ENCODE data around the gene KLF5.

Gene KLF5

DNA sequence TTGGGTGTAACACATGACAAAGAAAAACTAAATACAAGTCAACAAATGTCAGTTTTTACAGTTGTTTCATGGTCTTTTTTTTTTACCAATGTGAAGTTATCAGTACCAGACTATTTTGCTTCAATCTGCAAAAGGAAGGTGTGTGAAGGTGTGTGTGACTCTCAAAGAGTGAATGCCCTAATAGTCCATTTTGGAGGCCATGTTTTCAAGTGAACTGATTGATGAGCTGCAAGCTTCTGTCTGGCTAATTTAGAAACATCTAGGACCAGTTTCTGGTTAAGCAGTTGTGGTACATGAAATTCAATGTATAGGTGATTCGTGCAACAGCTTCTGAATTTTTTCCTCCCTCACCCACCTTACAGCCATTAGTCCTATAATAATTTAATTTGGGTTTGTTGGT is 16.1 kb downstream of the KLF5 start:
- no peaks in the 10 kb centered on the region for H4K20me1 ChIP-seq (ENCODE audit: insufficient read depth, low read length, poor library complexity, severe bottlenecking)
- no peak for TF ChIP-seq EZH2phosphoT487 (IDR thresholded peaks at IDR 0.05; ENCODE audit: borderline replicate concordance)
- TF ChIP-seq, protein P1, sequence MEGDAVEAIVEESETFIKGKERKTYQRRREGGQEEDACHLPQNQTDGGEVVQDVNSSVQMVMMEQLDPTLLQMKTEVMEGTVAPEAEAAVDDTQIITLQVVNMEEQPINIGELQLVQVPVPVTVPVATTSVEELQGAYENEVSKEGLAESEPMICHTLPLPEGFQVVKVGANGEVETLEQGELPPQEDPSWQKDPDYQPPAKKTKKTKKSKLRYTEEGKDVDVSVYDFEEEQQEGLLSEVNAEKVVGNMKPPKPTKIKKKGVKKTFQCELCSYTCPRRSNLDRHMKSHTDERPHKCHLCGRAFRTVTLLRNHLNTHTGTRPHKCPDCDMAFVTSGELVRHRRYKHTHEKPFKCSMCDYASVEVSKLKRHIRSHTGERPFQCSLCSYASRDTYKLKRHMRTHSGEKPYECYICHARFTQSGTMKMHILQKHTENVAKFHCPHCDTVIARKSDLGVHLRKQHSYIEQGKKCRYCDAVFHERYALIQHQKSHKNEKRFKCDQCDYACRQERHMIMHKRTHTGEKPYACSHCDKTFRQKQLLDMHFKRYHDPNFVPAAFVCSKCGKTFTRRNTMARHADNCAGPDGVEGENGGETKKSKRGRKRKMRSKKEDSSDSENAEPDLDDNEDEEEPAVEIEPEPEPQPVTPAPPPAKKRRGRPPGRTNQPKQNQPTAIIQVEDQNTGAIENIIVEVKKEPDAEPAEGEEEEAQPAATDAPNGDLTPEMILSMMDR (conservative IDR thresholded peaks at IDR 0.05; ENCODE audit: low read length): no peak
- no peaks in the 10 kb centered on the region for H3K9me3 ChIP-seq (ENCODE audit: insufficient read depth, low read depth, low read length)
- H3K79me2 ChIP-seq (ENCODE audit: insufficient read depth, low read length): no peaks in the 10 kb centered on the region
- H3F3A ChIP-seq (ENCODE audit: low read depth): no peaks in the 10 kb centered on the region
- no peak overlapping the region for H2AFZ ChIP-seq (ENCODE audit: low read length)
- H3K4me3 ChIP-seq (ENCODE audit: low read length, poor library complexity, severe bottlenecking): no peak overlapping the region
- no peaks in the 10 kb centered on the region for H3K27me3 ChIP-seq (ENCODE audit: insufficient read depth, low read length, poor library complexity, severe bottlenecking)
- no peaks in the 10 kb centered on the region for H3K9me2 ChIP-seq (replicated peaks; ENCODE audit: low read depth, low read length)
- no peak overlapping the region for H3K9ac ChIP-seq (ENCODE audit: low read depth, low read length, poor library complexity, severe bottlenecking)
- H3K4me2 ChIP-seq (ENCODE audit: low read depth, low read length, poor library complexity, severe bottlenecking): no peak overlapping the region
- no peaks in the 10 kb centered on the region for H3K36me3 ChIP-seq (ENCODE audit: insufficient read depth, low read length)
- H3K4me1 ChIP-seq (ENCODE audit: insufficient read depth, low read length, poor library complexity, severe bottlenecking): no peaks in the 10 kb centered on the region

DNA sequence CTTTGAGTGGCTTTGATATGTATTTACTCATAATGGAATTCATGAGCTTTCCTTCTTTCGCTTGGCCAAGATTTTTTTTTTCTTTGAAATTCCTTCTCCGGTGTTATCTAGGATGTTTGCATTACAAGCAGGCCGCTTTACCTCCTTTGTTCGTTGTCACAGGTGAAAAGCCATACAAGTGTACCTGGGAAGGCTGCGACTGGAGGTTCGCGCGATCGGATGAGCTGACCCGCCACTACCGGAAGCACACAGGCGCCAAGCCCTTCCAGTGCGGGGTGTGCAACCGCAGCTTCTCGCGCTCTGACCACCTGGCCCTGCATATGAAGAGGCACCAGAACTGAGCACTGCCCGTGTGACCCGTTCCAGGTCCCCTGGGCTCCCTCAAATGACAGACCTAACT is 16.7 kb downstream of the KLF5 start:
- Histone ChIP-seq H3F3A (ENCODE audit: low read depth) (no peaks in the 10 kb centered on the region), H4K20me1 (ENCODE audit: insufficient read depth, low read length, poor library complexity, severe bottlenecking) (no peaks in the 10 kb centered on the region), H2AFZ (ENCODE audit: low read length) (no peak overlapping the region), H3K9ac (ENCODE audit: low read depth, low read length, poor library complexity, severe bottlenecking) (no peak overlapping the region), H3K9me3 (ENCODE audit: insufficient read depth, low read depth, low read length) (no peaks in the 10 kb centered on the region), H3K4me3 (ENCODE audit: low read length, poor library complexity, severe bottlenecking) (no peak overlapping the region), H3K27me3 (ENCODE audit: insufficient read depth, low read length, poor library complexity, severe bottlenecking) (no peaks in the 10 kb centered on the region), H3K9me2 (replicated peaks; ENCODE audit: low read depth, low read length) (no peaks in the 10 kb centered on the region), H3K79me2 (ENCODE audit: insufficient read depth, low read length) (no peaks in the 10 kb centered on the region), H3K4me2 (ENCODE audit: low read depth, low read length, poor library complexity, severe bottlenecking) (no peak overlapping the region), H3K36me3 (ENCODE audit: insufficient read depth, low read length) (no peaks in the 10 kb centered on the region), H3K4me1 (ENCODE audit: insufficient read depth, low read length, poor library complexity, severe bottlenecking) (no peaks in the 10 kb centered on the region)
- TF ChIP-seq, protein P1 (conservative IDR thresholded peaks at IDR 0.05; ENCODE audit: low read length): no peak
- no peak for TF ChIP-seq EZH2phosphoT487 (IDR thresholded peaks at IDR 0.05; ENCODE audit: borderline replicate concordance)

DNA sequence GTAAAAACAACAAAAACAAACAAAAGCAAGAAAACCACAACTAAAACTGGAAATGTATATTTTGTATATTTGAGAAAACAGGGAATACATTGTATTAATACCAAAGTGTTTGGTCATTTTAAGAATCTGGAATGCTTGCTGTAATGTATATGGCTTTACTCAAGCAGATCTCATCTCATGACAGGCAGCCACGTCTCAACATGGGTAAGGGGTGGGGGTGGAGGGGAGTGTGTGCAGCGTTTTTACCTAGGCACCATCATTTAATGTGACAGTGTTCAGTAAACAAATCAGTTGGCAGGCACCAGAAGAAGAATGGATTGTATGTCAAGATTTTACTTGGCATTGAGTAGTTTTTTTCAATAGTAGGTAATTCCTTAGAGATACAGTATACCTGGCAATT is 17.1 kb downstream of the KLF5 start:
- no peak overlapping the region for H3K4me3 ChIP-seq (ENCODE audit: low read length, poor library complexity, severe bottlenecking)
- no peaks in the 10 kb centered on the region for H3K27me3 ChIP-seq (ENCODE audit: insufficient read depth, low read length, poor library complexity, severe bottlenecking)

More for the DNA sequence above, 17.1 kb downstream of the KLF5 start:
- no peak overlapping the region for H3K9ac ChIP-seq (ENCODE audit: low read depth, low read length, poor library complexity, severe bottlenecking)
- no peak overlapping the region for H3K4me2 ChIP-seq (ENCODE audit: low read depth, low read length, poor library complexity, severe bottlenecking)
- TF ChIP-seq, protein P1 (conservative IDR thresholded peaks at IDR 0.05; ENCODE audit: low read length): no peak
- TF ChIP-seq EZH2phosphoT487 (IDR thresholded peaks at IDR 0.05; ENCODE audit: borderline replicate concordance): no peak
- H3K79me2 ChIP-seq (ENCODE audit: insufficient read depth, low read length): no peaks in the 10 kb centered on the region
- H3K36me3 ChIP-seq (ENCODE audit: insufficient read depth, low read length): no peaks in the 10 kb centered on the region
- H3K9me2 ChIP-seq (replicated peaks; ENCODE audit: low read depth, low read length): no peaks in the 10 kb centered on the region
- no peaks in the 10 kb centered on the region for H3K9me3 ChIP-seq (ENCODE audit: insufficient read depth, low read depth, low read length)
- no peak overlapping the region for H2AFZ ChIP-seq (ENCODE audit: low read length)
- H4K20me1 ChIP-seq (ENCODE audit: insufficient read depth, low read length, poor library complexity, severe bottlenecking): no peaks in the 10 kb centered on the region
- H3K4me1 ChIP-seq (ENCODE audit: insufficient read depth, low read length, poor library complexity, severe bottlenecking): no peaks in the 10 kb centered on the region
- no peaks in the 10 kb centered on the region for H3F3A ChIP-seq (ENCODE audit: low read depth)

Measured in Loucy (cell line).